ENCODE data around the gene LHX2. TPM values are rescaled to one million over a fixed set of nuclear protein-coding genes. Genes with fewer than 3 reads are reported as not detected.

The LHX2 gene
- total and polyA plus RNA-seq, 2 of the 4 experiments (the other 2 are of a cell fraction) = not detected

GRCh38 chr9:124050955-124051354 lies 39.4 kb downstream of the LHX2 start:
- TF ChIP-seq CHD1 (IDR thresholded peaks at IDR 0.05; ENCODE audit: low read depth, low read length) (no peak), BHLHE40 (IDR thresholded peaks at IDR 0.05; ENCODE audit: low read depth, low read length) (no peak), RCOR1 (IDR thresholded peaks at IDR 0.05; ENCODE audit: insufficient replicate concordance, low read length) (no peak), MAZ (IDR thresholded peaks at IDR 0.05; ENCODE audit: borderline replicate concordance, low read depth, low read length) (no peak), FOS (IDR thresholded peaks at IDR 0.05; ENCODE audit: low read depth, low read length) (no peak), USF2 (IDR thresholded peaks at IDR 0.05; ENCODE audit: low read depth, low read length) (no peak), NFE2L2 (IDR thresholded peaks at IDR 0.05; ENCODE audit: low read depth, low read length) (no peak), CTCF (conservative IDR thresholded peaks at IDR 0.05; ENCODE audit: low read depth, low read length) (no peak), RFX5 (IDR thresholded peaks at IDR 0.05; ENCODE audit: low read depth, low read length) (no peak), MAFK (IDR thresholded peaks at IDR 0.05; ENCODE audit: low read depth, low read length) (no peak), RAD21 (IDR thresholded peaks at IDR 0.05; ENCODE audit: low read length) (no peak), SMC3 (IDR thresholded peaks at IDR 0.05; ENCODE audit: low read depth, low read length) (no peak), ELK1 (IDR thresholded peaks at IDR 0.05; ENCODE audit: borderline replicate concordance, low read depth, low read length) (no peak), MXI1 (IDR thresholded peaks at IDR 0.05; ENCODE audit: borderline replicate concordance, low read depth, low read length) (no peak), CEBPB (IDR thresholded peaks at IDR 0.05; ENCODE audit: low read depth, low read length) (no peak), POLR2A (IDR thresholded peaks at IDR 0.05; ENCODE audit: low read depth, low read length) (no peak)
- Histone ChIP-seq H2BK120ac (ENCODE audit: low read depth, low read length) (no peak overlapping the region), H2AK5ac (ENCODE audit: low read depth, low read length) (no peak overlapping the region), H3K4me2 (ENCODE audit: low read depth, low read length) (no peak overlapping the region), H3K9me3 (ENCODE audit: control insufficient read depth, insufficient read depth, low read length) (peaks cover 8% of the 10 kb centered on the region), H2BK15ac (ENCODE audit: low read depth, low read length) (no peak overlapping the region), H3K9me1 (ENCODE audit: insufficient read depth, low read length) (peaks cover 2% of the 10 kb centered on the region; the same call in 1 of the 2 replicates), H3K79me1 (ENCODE audit: low read depth in 1 of 2, low read length in 2 of 2) (no peaks in the 10 kb centered on the region), H3K18ac (ENCODE audit: low read depth, low read length) (no peak overlapping the region), H3K36me3 (ENCODE audit: control insufficient read depth, insufficient read depth, low read length) (no peaks in the 10 kb centered on the region), H3K4ac (ENCODE audit: low read depth, low read length) (no peak overlapping the region), H3K14ac (replicated peaks; ENCODE audit: low read depth, low read length) (no peak overlapping the region), H3K56ac (ENCODE audit: extremely low read depth, insufficient read depth, low read length) (no peak overlapping the region), H3K4me3 (ENCODE audit: insufficient read depth, low read depth, low read length) (no peak overlapping the region), H2BK20ac (ENCODE audit: low read depth, low read length) (no peak overlapping the region), H3K27me3 (ENCODE audit: control insufficient read depth, insufficient read depth, low read length) (peaks cover 59% of the 10 kb centered on the region), H3K23ac (ENCODE audit: low read depth, low read length) (no peak overlapping the region), H2AK9ac (replicated peaks; ENCODE audit: low read depth, low read length, poor library complexity) (no peak overlapping the region), H4K91ac (ENCODE audit: insufficient read depth, low read depth, low read length) (no peak overlapping the region), H4K5ac (ENCODE audit: low read depth, low read length) (no peak overlapping the region), H3K9ac (ENCODE audit: low read depth, low read length) (no peak overlapping the region), H3K4me1 (ENCODE audit: control insufficient read depth, insufficient read depth, low read length) (no peaks in the 10 kb centered on the region), H4K8ac (ENCODE audit: low read depth in 2 of 2, low read length in 2 of 2) (no peak overlapping the region), H2BK5ac (ENCODE audit: low read depth, low read length, poor library complexity, severe bottlenecking) (no peak overlapping the region), H2AFZ (replicated peaks; ENCODE audit: low read length, poor library complexity) (no peak overlapping the region), H3K27ac (ENCODE audit: insufficient read depth, low read length) (no peak overlapping the region), H4K20me1 (ENCODE audit: insufficient read depth, low read length) (peaks cover 8% of the 10 kb centered on the region; the same call in 1 of the 2 replicates)
- in situ Hi-C loops (cut with MboI; ENCODE audit: low sequenced_read_pairs) (no loop called here), intact Hi-C loops (cut with micrococcal nuclease) (loop anchor here (10.0 kb wide), 1 partner anchor 204 kb away; the partner anchor contains the start of gene NEK6), dilution Hi-C loops (cut with HindIII; ENCODE audit: low sequenced_read_pairs, unreplicated experiment) (no loop called here)
- no peak for DNase-seq
- no TSS peak for BruUV-seq (replicated peaks)
- no peak for ATAC-seq (ENCODE audit: low read depth)
- ChIA-PET POLR2A (ENCODE audit: unreplicated experiment) (no interaction called here), CTCF (no interaction called here)
- no CpG with 5 or more reads among the region's 1 CpG for WGBS, 2 experiments (ENCODE audit: extremely low coverage in 2 of 2, insufficient read length in 1 of 2)
